GM08714 (cell line): ENCODE results near the gene ZDHHC11.
"Not testable (repeated sequence)": the region's sequence is repeated elsewhere in the genome, so short reads cannot be mapped to it uniquely, and the experiment has no call there.

ENCODE experiments used
- H3K4me3 ChIP-seq: fragments of 200-500 bp; sonication (Bioruptor generic); 2 replicates; pipeline ENCODE4 v1.5.1; 2014; ENCODE audit warnings: mild to moderate bottlenecking, low read length, inconsistent platforms
- ZNF274 ChIP-seq: IDR thresholded peaks from 2 replicates; pipeline ENCODE4 v1.6.1; 2012; ENCODE audit warnings: mild to moderate bottlenecking, low read depth, low read length

ZDHHC11 gene

DNA sequence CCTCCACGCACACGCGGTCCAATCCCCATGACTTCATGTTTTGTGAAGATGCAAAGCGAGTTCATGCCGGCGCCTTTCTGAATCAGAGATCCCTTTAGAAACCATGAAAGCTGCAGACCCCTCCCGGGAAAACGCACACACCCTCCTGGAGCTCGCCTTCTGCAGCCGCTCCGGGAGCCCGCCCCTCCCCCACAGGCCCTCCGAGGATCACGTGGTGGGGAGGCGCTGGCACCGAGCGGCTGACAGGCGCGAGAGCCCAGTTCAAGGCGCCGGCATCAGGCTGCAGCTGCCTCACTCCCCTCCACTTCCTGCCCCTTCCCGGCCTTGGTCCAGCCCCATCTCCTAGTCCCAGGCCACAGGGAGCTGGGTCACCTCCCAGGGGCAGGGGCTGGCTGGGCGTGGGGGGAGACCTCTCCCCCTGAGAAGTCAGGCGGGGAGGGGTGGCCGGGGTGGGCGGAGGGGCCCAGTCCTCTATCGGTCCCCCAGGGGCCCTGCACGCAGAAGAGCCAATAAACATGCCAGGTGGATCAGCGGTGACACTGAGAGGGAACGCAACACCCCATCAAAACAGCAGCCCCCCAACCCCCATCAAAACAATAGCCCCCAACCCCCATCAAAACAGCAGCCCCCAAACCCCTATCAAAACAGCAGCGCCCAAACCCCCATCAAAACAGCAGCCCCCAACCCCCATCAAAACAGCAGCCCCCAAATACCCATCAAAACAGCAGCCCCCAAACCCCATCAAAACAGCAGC is 67.6 kb downstream of the ZDHHC11 start:
- H3K4me3 ChIP-seq, result not testable (repeated sequence)

DNA sequence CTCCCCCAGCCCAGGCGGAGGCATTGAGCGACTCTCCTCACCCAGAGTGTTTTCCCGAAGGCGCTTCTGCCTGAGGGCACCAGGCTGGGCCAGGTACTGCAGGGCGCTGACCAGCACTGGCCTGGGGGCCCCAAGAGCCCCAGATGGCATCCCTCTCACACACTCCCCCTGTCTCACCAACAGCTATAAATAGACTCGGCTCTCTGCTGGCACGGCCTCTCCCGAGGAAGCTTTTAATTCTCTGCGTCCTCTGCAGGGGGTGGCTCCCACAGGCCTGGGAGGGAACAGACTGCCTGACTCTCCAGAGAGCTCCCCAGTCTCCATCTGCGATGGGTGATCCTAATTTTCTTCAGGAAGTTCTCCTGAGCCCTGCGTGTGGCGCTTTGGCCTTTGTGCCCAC is 68.4 kb downstream of the ZDHHC11 start:
- not testable (repeated sequence) for H3K4me3 ChIP-seq

DNA sequence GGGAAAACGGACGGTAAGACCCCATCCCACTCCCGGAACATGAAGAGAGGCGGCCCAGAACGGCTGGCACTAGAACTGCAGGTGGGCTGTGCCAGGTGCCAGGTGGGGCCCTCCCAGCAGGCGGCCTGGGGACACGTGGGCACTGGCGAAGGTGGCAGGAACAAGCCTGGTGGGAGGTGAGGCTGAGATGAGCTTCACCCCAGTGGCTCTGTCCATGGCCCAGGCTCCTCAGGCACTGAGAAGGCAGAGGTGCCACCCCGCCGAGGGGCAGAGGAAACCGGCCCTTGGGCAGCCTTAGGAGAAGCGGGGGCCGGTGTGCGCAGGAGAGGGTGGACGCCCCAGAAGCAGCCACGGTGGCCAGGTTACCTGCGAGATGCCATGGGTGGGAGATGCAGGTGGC is 70.2 kb downstream of the ZDHHC11 start:
- not testable (repeated sequence) for H3K4me3 ChIP-seq

DNA sequence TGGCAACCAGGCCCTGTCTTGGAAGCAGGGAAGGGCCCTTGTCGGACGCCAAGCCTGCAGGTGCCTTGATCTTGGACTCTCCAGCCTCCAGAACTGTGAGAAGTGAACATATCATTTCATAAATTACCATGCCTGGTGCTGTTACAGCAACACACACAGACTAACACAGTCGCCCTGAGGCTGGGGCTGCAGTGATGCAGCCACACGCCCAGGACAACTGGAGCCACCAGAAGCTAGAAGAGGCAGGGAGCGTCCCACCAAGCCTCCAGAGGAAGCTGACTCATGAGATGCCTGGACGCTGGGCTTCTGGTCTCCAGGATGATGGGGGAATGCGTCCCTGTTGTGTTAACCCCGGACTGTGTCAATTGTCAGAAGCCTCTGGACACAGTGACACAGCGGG is 71.8 kb downstream of the ZDHHC11 start:
- H3K4me3 ChIP-seq, result not testable (repeated sequence)

DNA sequence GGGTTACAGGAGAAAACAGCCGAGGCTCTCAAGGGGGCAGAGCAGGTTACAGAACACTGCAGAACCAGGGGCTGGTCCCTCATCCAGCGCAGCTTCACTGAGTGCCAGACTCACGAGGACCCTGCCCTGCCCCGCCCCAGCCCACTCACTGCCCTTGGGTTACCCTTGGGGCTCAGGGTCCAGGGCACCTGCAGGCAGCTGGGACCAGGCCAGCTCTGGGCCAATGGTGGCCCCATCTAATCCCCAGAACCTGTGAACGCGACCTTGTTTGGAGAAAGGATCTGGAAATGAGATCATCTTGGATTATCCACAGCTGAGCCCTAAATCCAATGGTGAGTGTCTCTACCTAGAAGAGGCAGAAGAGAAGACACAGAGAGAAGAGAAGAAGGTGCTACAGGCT is 72.4 kb downstream of the ZDHHC11 start:
- not testable (repeated sequence) for H3K4me3 ChIP-seq

DNA sequence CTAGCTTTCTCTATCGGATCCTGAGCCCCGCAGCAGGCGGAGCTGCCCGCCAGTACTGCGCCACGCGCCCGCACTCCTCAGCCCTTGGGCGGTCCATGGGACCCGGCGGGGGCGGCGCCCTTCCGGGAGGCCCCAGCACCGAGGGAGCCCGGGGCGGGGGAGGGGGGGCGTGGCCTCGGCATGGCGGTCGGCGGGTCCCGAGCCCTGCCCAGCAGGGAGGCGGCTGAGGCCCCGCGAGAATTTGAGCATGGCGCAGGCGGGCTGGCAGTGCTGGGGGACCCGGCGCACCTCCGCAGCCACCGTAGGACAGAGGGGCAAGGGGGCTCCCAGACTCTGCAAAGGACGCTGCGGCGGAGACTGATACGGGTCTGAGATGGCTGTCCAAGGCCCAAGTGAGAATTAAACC is 73.0 kb downstream of the ZDHHC11 start:
- no peak overlapping the region for H3K4me3 ChIP-seq
- no peak for TF ChIP-seq ZNF274

DNA sequence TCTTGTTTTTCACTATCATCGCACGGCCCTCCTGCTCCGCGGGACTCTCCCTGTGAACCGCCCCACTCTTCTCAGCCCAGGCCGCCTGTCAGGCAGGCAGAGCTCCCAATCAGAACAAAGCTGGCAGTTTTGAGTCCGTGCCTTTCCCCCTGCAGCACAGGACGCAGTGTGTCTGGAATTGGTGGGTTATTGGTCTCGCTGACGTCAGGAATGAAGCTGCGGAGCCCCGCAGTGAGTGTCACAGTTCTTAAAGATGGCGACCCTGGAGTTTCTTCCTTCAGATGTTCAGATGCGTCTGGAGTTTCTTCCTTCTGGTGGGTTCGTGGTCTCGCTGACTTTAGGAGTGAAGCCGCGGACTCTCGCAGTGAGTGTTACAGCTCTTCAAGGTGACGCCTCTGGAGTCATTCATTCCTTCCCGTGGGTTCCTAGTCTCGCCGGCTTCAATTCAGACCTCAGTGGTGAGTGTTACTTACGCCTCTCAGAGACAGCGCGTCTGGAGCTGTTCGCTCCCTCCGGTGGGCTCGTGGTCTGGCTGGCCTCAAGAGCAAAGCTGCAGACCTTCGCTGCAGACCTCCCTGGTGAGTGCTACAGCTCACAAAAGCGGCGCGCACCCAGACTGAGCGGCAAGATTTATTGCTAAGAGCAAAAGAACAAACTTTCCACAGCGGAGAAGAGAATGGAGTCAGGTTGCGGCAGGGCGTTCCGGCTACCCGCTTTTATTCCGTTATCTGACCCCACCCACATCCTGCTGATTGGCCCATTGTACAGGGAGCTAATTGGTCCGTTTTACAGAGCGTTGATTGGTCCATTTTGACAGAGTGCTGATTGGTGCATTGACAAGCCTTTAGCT is 73.7 kb downstream of the ZDHHC11 start:
- TF ChIP-seq ZNF274, result no peak
- no peak overlapping the region for H3K4me3 ChIP-seq

DNA sequence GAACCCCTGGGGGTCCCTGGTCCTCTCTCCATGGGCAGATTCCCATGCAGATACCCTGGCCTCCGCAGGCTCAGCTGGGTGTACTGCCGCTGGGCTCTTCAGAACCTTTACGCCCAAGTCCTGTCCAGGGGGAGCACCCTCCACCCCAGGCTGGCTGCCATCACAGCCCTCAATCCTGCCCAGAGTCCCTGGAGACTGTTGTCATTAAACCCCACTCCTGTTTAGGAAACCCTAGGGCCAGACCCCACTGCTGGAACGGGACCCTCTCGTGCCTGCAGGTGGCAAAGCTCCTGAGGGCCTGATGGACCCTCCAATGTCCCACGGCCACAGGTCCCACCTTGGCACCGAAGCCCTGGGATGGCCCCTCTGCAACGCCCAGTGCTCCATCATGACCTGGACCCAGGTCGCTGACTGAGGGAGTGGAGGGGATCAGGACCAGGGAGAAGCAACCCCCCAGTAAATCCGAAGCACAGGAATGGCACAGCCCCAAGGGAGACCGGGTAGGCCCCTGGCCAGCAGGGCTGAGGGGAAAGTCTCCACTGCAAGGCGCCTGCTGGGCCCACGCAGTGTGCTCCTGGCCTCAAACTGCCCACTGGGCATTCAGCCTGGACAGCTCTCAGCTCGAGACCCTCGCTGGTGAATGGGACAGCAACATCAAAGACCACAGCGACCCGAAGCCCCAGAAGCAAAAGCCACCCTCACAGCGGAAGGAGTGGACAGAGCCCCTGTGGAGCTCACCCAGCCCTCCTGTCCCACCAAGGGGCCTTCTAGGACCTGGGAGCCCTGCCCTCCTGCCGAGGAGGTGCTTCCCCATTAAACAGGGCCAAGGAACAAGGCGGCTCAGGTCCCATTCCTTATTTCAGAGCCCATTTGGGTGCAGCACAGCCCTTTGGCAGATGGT is 74.6 kb downstream of the ZDHHC11 start:
- H3K4me3 ChIP-seq, result no peak overlapping the region
- no peak for TF ChIP-seq ZNF274

DNA sequence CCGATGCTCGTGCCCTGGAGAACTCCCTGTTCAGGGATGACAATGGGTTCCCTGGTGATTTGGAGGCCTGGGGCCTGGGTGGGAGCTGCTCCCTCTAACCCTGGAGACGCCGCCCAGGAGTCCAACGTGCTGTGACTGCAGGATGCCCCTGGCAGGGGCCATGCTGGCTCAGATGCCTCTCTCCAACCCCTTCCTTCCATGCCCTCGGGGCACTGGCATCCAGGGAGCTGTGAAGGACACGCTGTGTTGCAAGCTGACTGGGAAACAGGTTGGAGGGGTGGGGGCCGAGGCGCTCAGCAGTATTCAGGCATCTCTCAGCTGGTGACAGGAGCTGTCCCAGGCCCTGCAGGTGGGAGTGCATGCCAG is 75.2 kb downstream of the ZDHHC11 start:
- not testable (repeated sequence) for H3K4me3 ChIP-seq

DNA sequence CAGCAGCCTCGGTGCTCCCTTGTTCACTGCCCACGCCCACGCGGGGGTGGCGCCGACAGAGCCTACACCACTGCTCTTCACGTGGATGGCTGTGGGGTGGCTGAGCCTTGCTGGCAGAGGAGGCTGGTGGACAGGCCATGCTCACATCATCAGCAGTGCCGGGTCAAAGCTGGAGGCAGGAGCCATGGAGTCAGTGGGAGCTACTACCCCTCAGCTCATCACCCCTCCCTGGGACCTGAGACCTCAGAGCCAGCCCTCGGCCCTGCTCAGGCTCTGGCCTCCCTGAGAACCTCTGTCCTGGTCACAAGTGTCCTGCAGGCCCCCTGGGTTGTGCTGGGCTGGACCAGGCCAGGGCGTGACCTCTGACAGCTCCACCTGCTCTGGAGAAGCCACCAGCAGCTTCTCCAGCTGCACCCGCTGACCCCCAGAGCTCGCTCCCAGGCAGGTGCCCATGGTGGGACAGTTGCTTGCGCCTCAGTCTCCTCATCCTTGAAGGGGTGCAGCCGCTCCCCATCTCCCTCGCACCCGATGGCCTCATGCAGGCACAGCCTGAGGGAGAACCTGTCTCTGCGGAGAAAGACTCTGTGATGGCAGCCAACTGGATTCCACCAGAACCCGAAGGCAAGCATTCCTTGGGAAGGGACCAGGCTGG is 75.8 kb downstream of the ZDHHC11 start:
- not testable (repeated sequence) for H3K4me3 ChIP-seq

DNA sequence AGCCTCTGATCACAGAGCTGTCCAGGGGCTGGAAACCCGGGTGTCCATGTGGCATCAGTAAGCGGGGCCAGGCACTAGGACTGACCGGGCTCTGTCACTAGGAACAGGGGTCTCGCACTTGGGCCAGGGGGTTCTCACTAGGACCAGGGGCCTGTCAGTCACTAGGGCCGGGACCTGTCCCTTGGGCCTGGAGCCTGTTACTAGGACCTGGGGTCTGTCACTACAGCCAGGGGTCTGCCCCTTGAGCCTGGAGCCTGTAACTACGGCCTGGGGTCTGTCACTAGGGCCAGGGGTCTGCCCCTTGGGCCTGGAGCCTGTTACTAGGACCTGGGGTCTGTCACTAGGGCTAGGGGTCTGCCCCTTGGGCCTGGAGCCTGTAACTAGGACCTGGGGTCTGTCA is 76.5 kb downstream of the ZDHHC11 start:
- H3K4me3 ChIP-seq, result not testable (repeated sequence)

DNA sequence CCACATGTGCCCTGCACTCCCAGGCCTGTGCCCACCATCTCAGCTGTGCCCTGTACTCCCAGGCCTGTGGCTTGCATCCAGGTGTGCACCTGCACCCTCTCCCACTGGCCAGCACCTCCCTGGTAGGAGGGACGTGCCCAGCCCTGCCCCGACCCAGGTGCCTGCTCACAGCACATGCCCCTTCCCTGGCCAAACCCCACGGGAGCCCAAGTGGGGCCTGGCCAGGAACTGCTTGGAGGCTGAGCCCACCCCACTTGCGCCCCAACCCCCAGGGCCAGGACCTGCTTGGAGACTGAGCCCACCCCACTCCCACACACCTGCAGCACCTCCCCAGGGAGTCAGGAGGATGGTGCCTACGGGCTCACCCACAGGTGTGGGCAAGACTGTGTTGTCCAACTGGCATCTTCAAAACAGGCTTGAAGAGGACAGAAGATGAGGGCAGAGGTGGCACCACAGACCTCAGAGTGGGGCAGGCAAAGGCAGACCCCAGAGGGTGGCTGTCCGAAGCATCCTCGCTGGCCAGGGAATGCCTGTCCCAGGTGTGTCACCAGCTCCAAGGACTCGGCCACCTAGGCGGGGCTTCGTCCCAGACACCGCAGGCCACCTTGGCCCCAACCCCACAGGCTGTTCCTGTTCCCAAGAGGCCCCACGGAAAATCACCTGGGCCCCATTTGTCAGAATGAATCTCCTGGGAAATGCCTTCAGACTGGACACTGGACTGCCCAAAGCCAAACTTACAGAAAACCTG is 77.1 kb downstream of the ZDHHC11 start:
- no peak for TF ChIP-seq ZNF274
- H3K4me3 ChIP-seq, result no peak overlapping the region

DNA sequence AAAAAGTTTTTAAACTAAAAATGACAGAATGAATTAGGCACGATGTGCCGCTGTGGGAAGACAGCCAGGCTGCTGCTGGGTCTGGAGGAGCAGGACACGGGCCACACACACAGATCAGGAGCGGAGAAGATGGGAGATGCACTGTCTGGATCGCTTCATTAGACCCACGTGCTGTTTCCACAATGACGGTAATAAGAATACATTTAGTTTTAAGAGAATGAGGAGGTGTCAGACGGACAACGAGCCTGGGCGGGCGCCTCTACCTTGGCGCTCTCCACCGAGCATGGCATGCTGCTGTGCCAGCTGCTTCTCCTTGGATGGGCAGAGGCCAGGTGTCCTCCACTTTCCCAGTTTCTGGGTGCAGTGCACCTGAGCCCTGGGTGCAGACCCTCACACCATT is 77.9 kb downstream of the ZDHHC11 start:
- H3K4me3 ChIP-seq, result not testable (repeated sequence)

DNA sequence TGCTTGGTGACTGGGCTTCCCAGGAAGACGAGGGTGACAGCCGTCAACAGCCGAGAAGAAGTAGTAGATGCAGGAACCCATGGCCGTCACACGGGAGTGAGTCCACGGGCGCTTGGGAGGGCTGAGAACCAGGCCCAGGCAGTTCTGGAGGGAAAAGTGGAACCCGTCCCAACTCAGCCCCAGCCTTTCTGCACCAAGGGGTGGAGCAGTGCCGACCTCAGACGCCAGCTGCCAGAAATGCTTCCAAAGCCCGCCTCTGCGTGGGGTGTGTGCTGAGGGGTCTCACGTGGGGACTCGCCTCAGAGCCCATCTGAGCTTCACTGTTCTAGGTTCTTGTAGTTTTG is 78.3 kb downstream of the ZDHHC11 start:
- H3K4me3 ChIP-seq, result not testable (repeated sequence)

DNA sequence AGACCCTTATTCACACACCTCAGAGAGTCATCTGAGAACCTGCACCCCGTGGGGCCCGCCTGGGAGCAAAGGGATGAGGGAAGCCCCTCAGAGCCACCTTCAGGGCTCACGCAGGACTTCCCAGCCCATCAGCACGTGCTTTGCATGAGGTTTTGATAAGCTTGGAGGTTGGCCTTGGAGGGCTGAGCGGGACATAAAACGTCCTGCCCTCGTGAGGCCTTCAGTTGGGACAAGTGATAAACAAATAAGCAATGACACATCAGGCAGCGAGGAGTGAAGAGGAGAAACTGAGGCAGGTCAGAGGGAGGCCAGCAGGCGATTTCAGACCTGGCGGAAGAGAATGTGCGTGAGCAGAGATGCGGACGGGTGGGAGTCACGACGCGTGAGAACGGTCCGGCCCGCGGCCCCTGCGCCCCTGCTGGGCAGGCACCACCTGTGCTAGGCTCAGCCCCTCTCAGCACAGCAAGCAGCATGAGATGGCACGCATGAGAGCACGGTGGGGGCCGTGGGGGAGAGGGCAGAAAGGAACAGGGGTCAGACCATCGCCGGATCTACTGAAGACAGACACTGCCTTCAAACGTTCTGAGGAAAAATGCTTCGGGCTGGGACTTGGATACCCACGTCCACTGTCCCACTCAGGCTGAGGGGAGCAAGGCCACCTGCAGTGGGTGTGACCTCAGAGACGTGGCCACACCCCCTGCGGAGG is 78.8 kb downstream of the ZDHHC11 start:
- not testable (repeated sequence) for H3K4me3 ChIP-seq

DNA sequence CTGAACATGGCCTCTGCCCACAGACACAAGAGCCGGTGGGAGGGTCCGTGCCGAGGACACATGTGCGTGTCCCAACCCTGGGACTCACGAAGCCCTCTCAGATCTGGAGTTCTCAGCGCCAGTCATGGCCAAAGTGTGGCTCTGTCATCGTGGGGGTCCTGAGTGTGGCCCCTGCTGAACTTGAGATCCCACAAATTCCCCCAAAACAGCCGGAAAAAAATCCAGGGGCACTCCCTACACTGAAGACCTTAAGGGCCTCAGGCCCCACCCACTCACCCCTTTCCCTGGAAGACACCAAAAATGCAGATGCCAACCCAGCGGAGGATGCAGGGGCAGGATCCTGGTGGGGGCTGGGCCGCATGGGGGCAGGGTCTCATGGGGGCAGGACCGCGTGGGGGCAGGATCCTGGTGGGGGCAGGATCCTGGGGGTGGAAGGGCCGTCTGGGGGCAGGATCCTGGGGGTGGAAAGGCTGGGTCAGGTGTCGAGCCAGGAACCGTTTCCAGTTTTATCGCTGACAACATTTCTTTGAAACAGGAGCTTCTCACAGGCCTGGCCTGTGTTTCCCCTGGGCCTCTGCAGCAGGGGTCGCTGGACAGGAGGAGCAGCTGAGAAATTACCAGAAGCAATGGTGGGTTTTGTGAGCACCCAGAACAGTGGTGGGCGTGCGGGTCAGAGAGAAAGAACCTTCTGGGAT is 79.6 kb downstream of the ZDHHC11 start:
- not testable (repeated sequence) for H3K4me3 ChIP-seq

DNA sequence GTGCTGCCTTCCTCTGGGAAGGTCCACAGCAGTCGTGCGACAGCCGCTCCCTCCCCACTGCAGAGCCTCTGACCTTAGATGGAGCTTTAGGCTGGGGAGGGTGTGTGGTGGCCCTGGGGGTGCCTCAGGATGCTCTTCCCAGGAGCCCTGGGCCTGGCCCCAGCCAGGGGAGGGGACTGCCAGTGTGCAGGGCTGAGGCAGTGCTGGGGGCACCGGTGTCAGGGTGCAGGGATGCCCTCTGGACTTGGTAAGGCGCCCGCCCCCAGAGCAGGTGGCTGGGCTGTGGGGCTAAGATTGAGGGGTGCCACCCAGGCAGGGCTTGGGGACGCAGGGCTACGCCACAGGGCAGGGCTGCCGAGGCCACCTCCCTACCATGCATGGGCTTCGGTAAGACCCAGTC is 80.2 kb downstream of the ZDHHC11 start:
- not testable (repeated sequence) for H3K4me3 ChIP-seq

DNA sequence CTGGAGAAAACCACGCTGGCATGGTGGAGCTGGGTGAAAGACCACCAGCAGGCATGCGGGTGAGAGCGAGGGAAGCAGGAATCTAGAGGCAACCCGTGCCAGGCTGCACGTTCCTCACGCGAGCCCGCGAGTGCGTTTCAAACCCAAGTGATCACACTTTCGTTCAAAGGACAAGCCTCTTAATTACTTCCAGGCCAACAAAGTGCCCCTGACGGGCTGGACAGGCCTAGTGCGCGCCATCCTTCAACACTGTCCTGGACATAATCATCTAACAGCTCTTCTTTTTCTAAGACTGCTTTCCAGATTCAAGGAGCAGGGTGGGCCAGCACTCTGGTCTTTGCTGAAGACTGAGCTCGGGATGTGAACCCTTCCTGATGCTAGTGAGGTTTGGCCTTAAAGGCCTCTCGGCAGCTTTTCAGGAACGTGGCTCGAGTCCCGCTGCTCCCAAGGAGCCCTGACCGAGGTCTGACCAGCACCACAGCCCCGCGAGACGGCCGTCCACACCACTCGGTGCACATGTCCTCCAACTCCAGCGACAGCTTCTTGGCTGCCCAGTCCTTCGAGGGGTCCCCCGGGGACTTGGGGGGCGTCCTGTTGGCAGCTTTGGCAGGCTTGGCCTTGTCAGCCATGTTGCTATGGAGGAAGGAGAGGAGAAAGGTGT is 81.2 kb downstream of the ZDHHC11 start:
- H3K4me3 ChIP-seq, result not testable (repeated sequence)
